ENCODE data around the gene TMC7.

DNA sequence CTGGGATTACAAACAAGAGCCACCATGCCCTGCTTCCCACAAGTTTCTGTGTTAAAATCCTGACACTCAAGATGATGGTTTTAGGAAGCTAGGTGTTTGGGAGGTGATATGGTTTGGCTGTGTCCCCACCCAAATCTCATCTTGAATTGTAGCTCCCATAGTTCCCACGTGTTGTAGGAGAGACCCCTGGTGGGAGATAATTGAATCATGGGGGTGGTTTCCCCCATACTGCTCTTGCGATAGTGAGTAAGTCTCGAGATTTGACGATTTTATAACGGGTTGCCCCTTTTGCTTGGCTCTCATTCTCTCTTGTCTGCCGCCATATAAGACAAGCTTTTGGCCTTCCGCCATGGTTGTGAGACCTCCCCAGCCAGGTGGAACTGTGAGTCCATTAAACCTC is 40.3 kb upstream of the TMC7 start:
- no peak for TF ChIP-seq ELF4 (IDR thresholded peaks at IDR 0.05)
- TF ChIP-seq ARNT (IDR thresholded peaks at IDR 0.05), result no peak
- no peak for TF ChIP-seq FOXM1 (IDR thresholded peaks at IDR 0.05; ENCODE audit: borderline replicate concordance)
